Fibroblast of villous mesenchyme (primary cell): Measurements from ENCODE around the gene RIT1. TPM values are rescaled to one million over a fixed set of nuclear protein-coding genes. Genes with fewer than 3 reads are reported as not detected.

Experiments used
- DNase-seq: peaks from one replicate; pipeline ENCODE4 v3.0.0-alpha.2; 2010; ENCODE audit warnings: low read depth
- H3K4me3 ChIP-seq: 2 replicates; pipeline ENCODE4 v1.5.1; 2011; ENCODE audit warnings: low read depth, mild to moderate bottlenecking, low read length
- CTCF ChIP-seq: IDR thresholded peaks from 2 replicates; pipeline ENCODE4 v1.5.1; 2012; ENCODE audit warnings: low read depth, mild to moderate bottlenecking, low read length; ENCODE audit not compliant: insufficient read depth
- total RNA-seq: library from RNA; depleted of rRNA; stranded (reverse); fragments of >200 nt; gene quantifications from 2 replicates; pipeline ENCODE4 v1.2.3, GENCODE V29; 2012

The RIT1 gene
- total RNA-seq, 1 donor, result 54.8 TPM

- DNase-seq, result no peak
- TF ChIP-seq CTCF, result no peak
Measured at GRCh38 chr1:155920717-155921116, 9.6 kb upstream of the RIT1 start.

GRCh38 chr1:155919801-155920200 lies 8.7 kb upstream of the RIT1 start:
- DNase-seq, result no peak
- H3K4me3 ChIP-seq, result no peak overlapping the region
- TF ChIP-seq CTCF, result no peak

More at GRCh38 chr1:155920717-155921116, 9.6 kb upstream of the RIT1 start:
- H3K4me3 ChIP-seq, result no peak overlapping the region

GRCh38 chr1:155918660-155919059 lies 7.5 kb upstream of the RIT1 start:
- no peak for TF ChIP-seq CTCF
- DNase-seq, result no peak
- no peak overlapping the region for H3K4me3 ChIP-seq

DNA sequence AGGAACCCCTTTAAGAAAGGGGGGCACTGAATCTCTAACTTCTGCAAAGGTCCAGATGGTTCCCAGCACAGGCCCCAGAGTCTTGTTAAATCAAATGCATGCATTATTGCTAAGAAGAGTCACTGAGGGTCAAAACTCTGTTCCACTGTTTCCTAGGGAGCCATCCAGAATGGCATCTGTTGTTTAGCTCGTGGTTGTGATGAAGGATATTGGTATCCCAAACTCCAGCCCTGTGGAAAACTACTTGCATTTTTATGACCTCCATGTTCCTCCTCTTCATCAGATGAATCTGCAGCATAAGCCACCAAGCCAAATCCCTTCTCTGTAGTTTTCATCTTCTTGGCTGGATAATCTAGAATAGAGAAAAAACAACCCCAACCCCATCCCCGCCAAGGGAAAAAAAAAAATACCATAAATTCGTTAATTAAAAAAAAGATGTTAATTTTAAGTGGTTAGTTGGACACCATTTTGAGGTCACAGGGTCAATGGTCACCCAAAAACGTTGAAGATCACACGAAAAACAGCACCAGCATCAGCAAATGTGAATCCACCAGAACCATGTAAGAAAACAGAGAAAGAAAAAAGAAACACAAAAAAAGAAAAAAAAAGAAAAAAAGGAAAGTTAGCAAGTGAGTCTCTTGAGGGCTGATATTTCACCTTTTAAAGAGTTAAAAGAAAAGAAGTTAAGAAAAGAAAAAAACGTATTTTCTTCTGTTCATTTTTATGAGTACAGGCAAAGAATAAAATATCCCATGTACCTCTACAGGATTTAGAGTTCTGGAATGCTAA lies 3.0 kb upstream of the RIT1 start:
- TF ChIP-seq CTCF, result no peak
- H3K4me3 ChIP-seq, result no peak overlapping the region
- DNase-seq, result peak; percentile 83

DNA sequence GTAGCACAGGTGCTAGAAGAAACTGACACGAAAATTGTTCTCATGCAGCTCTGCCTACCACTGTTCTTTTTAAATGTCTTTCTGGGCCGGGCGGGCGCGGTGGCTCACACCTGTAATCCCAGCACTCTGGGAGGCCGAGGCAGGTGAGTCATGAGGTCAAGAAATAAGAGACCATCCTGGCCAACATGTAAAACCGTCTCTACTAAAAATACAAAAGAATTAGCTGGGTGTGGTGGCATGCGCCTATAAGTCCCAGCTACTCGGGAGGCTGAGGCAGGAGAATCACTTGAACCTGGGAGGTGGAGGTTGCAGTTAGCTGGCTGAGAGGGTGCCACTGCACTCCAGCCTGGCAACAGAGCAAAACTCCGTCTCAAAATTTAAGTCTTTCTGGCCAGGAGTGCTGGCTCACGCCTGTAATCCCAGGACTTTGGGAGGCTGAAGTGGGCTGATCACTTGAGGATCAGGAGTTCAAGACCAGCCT lies 947 bp upstream of the RIT1 start:
- no peak for DNase-seq
- no peak for TF ChIP-seq CTCF
- H3K4me3 ChIP-seq, result no peak overlapping the region

DNA sequence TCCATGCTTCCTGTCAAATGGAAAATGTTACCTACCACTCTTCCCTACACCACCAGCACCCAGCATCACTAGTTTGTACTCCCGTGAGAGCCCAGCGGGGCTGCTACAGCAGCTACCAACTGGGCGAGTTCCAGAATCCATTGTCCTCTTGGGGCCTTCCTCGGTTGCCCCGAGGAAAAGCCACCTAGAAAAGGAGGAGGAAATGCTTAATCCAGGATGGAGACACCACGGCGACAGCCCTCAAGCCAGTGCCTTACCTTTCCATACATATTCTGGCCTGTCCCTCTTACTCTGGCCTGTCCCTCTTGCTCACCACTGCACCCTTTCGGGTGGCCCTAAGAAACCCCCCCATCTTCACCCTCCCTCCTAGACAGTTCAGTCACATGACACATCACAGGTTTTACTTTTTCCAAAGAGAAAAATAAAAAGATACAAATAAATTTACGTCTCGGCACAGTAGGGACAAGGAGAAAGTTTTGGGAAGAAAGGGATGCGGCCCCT lies 478 bp downstream of the RIT1 start:
- peak; percentile 19 for TF ChIP-seq CTCF
- peak; percentile 55 for DNase-seq
- H3K4me3 ChIP-seq, result peak overlapping the region; percentile 67
